NCI-H1436 treated with DMSO at 0.1 percent for 48 hours (cell line): ENCODE results near the gene MAD1L1.

Source experiments
- DNase-seq: peaks from one replicate; lab custom pipeline; 2025; lab: John Stamatoyannopoulos, UW

Gene MAD1L1

DNA sequence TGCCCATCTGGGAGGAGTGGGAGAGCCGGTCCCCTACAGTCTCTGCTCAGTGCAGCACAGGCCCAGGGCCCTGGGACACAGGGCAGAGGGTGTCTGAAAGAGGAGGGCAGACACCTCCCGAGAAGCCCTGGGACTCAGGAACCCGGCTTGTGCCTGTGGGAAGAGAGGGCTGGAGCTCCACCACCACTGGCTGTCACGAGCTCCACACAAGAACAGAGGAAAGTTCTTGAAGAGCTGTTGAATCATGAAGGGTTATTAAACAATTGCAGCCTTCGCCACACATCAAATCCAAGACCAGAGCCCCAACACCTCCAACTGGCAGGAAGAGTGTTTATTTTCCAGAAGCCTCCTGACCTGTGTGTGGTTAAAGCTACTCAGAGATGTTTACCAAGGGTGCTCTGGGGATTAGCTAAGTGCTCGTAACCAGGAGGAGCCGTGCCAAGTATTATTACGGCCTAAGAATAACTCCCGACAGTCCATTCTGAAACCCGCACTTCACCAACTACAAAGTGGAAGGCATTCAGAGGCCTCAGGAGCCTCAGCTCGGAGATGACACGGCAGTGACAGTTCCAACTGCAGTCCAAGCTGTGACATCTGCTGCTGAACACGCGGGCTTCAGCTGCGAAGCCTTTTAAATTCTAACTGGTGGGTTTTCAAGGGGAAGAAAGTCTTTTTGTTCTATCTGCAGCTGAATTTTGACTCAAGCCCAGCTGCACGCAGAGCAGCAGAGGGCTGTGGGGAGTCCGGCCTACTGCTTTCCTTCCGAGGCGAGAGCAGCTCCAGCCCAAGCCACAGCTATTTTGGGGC is 75.1 kb downstream of the MAD1L1 start:
- DNase-seq, result peak; percentile 90

DNA sequence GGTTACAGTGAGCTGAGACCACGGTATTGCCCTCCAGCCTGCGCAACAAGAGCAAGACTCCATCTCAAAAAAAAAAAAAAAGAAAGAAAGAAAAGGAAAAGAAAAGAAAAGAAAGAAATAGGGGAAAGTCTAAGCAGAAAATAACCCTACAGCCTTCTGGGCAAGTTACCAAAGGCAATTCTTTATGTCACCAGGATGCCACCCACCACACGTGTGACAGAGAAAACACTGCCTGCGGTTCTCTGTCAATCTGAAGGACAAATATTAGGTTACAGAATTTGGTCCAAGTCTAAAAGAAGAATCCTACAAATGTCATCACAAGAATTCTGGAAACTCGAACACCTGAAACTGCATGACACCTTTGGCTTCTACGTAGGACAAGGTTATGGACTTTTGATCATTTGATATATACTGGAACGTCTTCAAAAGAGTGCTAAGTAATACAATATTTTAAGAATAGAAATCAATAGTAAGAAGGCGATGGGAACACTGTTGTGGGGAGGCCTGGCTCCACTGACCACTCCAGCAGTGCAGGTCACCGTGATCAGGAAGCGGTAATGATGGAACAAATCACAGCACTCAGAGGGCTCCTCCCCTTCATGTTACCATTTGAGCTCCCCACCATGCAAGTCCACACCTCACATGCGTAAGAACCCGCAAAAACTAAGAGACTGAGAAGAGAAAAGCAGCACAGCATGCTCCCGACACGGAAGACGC is 75.8 kb downstream of the MAD1L1 start:
- DNase-seq, result no peak

GRCh38 chr7:2154831-2155230 is 77.9 kb downstream of the MAD1L1 start:
- DNase-seq, result no peak

GRCh38 chr7:2154121-2154520 is 78.6 kb downstream of the MAD1L1 start:
- no peak for DNase-seq

DNA sequence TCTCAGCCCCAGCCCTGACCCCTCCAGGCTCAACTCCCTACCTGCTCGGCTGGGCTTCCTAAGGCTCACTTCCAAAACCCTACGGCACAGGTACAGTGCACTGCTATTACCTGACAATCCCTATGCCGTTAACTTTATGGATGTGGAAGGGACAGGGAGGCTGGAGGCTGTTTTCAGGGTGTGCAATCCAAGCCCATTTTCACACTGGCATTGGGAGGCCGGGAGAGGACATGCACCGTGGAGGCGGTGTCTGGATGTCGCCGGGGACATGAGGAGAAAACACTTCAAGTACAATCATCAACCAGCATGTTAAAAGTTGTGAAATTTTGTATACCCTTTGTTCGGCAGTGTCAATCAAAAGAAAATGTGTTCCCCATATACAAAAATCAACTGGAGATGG is 80.1 kb downstream of the MAD1L1 start:
- DNase-seq, result no peak

DNA sequence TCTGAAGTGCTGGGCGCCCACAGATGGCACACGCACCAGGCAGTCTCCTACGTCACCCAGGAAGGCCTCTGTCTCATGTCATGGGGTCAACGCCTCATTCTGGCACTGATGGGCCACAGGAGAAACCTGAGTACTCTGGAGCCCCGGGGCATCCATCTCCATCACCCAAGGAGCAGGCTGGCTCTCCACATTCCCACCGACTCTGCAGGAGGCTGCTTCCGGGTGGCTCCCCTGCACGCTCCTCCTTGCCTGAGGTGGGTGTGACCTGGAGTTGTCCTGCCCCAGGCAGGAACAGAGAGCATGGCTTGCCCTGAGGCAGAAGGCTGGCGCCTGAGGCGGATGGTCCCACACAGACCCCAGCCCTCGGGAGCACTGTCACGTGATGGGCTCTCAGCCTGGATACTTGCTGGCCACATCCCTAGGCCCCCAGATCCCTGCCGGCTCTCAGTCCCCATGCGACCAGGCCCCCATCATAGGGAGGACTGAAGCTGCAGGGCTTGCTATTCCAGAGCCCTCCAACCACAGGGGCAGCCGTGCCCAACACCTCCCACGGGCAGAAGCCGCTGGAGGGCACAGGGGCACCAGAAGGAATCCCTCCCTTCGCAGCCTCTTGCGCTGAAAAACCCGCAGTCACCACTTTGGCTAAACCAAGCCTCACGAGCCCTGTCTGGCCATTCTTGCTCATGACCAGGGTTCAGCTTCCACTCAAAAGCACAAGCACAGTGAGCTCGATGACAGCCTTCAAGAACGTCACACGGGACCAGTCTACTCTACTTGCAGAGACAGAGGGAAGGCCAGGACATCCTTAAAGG is 80.7 kb downstream of the MAD1L1 start:
- no peak for DNase-seq

- DNase-seq, result no peak
Observed at GRCh38 chr7:2151237-2151636, 81.5 kb downstream of the MAD1L1 start.

GRCh38 chr7:2150445-2150815 is 82.3 kb downstream of the MAD1L1 start:
- no peak for DNase-seq

- no peak for DNase-seq
Observed at GRCh38 chr7:2149672-2150444, 82.9 kb downstream of the MAD1L1 start.

DNA sequence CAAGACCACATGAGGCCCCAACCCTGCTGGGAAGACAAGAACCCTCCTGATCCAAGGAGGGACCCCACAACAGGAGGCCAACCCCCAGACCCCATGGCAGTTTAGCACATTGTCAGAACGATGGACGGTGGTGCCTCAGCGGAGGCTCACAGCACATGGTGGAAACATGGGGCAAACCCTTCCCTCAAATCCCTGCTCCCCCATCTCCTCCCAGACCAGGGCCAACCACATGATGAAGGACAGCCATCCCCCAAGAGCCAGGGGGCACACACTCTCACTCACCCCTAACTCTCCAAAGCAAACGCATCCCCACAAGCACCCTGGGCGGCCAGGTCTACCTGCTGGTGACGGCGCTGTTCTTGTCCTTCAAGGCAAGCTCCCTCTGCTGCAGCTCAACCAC is 83.9 kb downstream of the MAD1L1 start:
- DNase-seq, result no peak

DNA sequence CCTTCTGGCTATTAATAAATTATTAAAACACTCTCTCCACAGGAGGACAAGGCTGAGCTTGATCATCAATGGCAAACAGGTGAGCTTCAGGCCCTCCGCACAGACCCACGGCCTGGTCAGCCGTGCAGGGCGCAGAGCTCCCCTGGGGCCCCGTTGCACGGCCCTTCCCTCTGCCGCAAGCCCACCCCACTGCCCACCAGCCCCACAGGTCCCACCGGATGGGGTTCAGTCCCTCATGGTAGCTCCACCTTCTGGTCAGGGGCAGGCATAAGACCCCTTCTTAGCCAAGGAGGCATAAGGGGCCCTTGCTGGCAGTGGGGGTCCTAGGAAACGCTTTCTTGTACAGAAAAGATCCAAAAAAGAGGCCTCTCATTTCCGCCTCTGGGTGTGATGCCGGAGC is 84.6 kb downstream of the MAD1L1 start:
- no peak for DNase-seq

GRCh38 chr7:2146676-2147472 is 85.9 kb downstream of the MAD1L1 start:
- no peak for DNase-seq

DNA sequence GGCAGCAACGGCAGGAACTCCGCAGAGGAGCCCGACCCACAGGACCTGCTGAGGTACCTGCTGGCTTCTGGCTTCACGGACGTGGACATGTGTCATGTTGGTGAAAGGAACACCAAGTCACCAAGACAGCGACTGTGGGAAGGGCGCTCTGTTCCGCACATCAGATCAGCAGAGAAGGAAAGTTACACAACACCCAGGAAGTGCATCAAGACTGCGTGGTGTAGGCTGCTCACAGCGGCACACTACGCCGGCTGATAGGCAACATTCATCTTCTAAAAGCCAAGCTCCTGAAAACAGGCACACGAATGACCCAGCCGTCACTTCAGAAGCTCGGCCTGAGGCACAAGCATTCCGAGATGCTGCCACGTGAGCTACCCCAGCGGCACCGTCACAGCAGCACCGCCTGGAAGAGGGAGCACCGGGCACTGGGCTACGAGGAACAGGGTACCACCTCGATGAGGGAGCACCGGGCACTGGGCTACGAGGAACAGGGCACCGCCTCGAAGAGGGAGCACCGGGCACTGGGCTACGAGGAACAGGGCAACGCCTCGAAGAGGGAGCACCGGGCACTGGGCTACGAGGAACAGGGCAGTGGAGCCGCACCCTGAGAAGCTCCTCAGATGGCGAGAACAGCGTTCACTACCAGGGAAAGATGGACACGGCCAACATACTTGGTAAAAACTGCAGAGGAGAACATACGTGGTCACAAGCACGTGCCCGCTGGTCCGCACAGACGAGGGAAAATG is 86.7 kb downstream of the MAD1L1 start:
- no peak for DNase-seq

DNA sequence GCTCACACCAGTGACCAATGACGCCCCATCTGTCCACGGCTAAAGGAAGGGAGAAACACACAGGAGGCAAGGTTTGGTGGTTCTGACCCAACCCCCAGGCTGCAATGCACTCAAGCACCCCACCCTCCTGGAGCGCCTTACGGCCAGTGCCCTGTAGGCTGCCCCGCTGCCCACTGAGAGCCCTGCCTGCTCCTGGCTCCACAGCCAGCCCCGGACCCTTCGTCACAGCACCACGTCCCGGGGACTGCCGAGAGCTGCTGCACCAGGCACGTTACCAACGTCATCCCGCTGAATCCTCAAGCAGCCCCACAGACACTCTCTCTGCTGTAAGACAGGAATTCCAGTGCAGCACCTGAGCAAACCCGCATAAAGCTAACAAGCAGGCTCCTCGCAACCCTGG is 87.8 kb downstream of the MAD1L1 start:
- DNase-seq, result no peak

DNA sequence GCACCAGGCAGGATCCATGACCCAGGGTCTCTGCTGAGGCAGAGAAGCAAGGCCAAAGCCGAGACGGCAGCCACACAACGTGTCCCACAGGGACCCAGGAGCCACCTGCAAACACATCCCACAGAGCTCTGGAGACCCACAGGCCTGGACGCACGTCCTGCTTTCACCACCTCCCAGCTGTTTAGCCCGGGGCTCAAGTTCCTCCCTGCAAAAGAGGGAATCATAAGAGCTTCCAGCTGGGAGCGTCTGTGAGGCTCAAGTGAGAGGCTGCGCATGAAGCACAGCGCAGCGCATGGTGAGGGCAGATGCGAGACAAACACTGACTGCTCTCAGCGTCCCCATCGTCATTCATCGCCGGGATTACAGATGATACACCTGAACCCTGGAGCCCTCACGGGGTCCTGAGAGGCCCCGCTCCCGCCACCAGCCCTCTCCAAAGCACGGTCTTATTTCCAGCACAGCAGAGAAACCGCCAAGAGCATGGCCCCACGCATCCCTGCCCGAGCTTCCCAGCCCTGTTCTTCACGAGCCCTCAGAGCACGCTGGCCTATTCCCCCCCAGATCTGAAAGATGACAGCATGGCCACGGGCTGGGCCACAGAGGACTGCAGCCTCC is 88.7 kb downstream of the MAD1L1 start:
- no peak for DNase-seq

DNA sequence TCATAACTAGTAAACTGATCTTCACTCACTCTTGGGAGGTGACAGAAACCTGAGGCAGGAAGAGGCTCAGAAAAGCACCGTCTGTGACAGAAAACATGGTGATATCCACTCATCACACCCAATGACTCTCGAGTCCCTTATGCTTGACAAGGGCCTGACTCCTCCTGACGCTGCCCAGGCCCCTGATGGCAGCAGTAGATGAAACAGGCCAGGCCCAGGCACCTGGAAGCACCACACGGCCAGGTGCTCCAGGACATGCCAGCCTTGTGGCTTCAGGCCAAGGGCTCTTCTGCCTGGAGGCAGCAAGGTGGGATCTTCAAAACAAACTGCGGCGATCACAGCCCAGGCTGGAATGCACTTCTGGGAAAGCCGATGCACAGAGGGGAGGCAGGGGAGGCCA is 89.3 kb downstream of the MAD1L1 start:
- DNase-seq, result no peak

- DNase-seq, result no peak
Observed at GRCh38 chr7:2142386-2142785, 90.4 kb downstream of the MAD1L1 start.

DNA sequence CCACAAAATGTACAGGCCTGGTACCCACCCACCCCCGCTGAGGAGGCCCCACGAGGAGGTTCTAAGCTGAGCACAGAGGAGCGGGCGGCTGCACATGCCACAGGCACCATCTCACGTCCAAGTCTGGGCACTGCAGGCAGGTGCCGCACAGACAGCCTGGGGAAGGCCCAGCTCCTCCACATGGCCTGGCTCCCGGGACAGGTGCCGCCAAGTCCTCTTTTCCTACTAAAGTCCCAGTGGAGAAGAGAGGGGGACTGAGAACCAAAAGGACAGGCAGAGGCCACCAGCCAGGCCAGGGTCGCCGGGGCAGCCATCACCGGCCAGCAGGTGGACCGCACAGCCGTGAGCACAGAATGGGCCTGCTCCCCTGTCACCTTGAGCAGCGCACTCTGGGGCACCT is 91.1 kb downstream of the MAD1L1 start:
- no peak for DNase-seq

DNA sequence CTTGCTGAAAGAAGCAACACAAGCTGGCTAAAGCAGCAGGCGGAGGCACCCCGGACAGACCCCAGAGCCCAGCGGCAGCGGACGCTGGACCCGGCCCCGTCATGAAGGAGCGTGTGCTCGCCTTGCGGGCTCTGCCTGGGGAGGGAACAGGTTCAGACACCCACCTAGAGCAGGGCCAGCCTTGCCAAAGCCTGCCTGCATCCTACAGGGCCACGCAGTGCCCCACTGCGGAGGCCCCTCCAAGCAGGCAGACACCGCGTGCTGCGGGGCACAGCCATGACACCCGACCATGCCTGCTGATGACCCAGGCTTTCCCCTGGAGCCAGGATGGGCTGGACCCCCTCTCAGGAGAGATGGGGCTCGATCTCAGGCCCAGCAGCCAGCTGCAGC is 91.7 kb downstream of the MAD1L1 start:
- no peak for DNase-seq
